Measurements from ENCODE around the gene GFAP. TPM values are rescaled to one million over a fixed set of nuclear protein-coding genes. Genes with fewer than 3 reads are reported as not detected.

Gene GFAP
- total RNA-seq, 3 donors from 2014 or later (not counting 1 experiment from before 2014, with no cell fraction given): not detected

GRCh38 chr17:44906763-44907728 is 8.3 kb downstream of the GFAP start:
- Histone ChIP-seq H3K4me1 (ENCODE audit: control insufficient read depth, insufficient read depth, low read length) (peaks cover 11% of the 10 kb centered on the region), H3K4me3 (ENCODE audit: low read length) (no peak overlapping the region), H3K36me3 (ENCODE audit: control insufficient read depth, insufficient read depth, low read length) (no peaks in the 10 kb centered on the region), H3K27me3 (ENCODE audit: control insufficient read depth, insufficient read depth, low read length) (peaks cover 10% of the 10 kb centered on the region), H3K27ac (ENCODE audit: low read length) (no peak overlapping the region), H3K9me3 (ENCODE audit: control insufficient read depth, insufficient read depth, low read length) (no peaks in the 10 kb centered on the region)
- no peak overlapping the region for H3K27ac Mint-ChIP-seq
- no peaks in the 10 kb centered on the region for H3K36me3 Mint-ChIP-seq
- no peak for ATAC-seq
- H3K4me3 Mint-ChIP-seq: no peak overlapping the region
- no peak for DNase-seq
- peaks cover 1 to 9% of the 10 kb centered on the region in 2 donors for H3K27me3 Mint-ChIP-seq (ENCODE audit: low read depth in 2 of 2)
- H3K4me1 Mint-ChIP-seq: peaks cover 0 to 6% of the 10 kb centered on the region in 2 donors
- H3K9me3 Mint-ChIP-seq: no peaks in the 10 kb centered on the region
- intact Hi-C loops (cut with micrococcal nuclease): no loop called here
- no peak for TF ChIP-seq CTCF (IDR thresholded peaks at IDR 0.05)
- WGBS (ENCODE audit: insufficient coverage): 81% methylated on average over 17 of the region's 18 CpGs

- H3K36me3 ChIP-seq (ENCODE audit: control insufficient read depth, insufficient read depth, low read length): no peaks in the 10 kb centered on the region
- WGBS (ENCODE audit: insufficient coverage): 82% methylated on average over 10 of the region's 10 CpGs
- no peak for TF ChIP-seq CTCF (IDR thresholded peaks at IDR 0.05)
- ATAC-seq: no peak
- Mint-ChIP-seq H3K4me1 (peaks cover 0 to 6% of the 10 kb centered on the region in 2 donors), H3K4me3 (no peak overlapping the region), H3K9me3 (no peaks in the 10 kb centered on the region), H3K27me3 (ENCODE audit: low read depth in 2 of 2) (peaks cover 10 to 12% of the 10 kb centered on the region in 2 donors), H3K36me3 (no peaks in the 10 kb centered on the region), H3K27ac (no peak overlapping the region)
- H3K27me3 ChIP-seq (ENCODE audit: control insufficient read depth, insufficient read depth, low read length): peaks cover 2% of the 10 kb centered on the region
- H3K27ac ChIP-seq (ENCODE audit: low read length): no peak overlapping the region
- peaks cover 3% of the 10 kb centered on the region for H3K4me1 ChIP-seq (ENCODE audit: control insufficient read depth, insufficient read depth, low read length)
- DNase-seq: no peak
- no peaks in the 10 kb centered on the region for H3K9me3 ChIP-seq (ENCODE audit: control insufficient read depth, insufficient read depth, low read length)
- intact Hi-C loops (cut with micrococcal nuclease): no loop called here
- no peak overlapping the region for H3K4me3 ChIP-seq (ENCODE audit: low read length)
Measured at GRCh38 chr17:44906010-44906646, 9.2 kb downstream of the GFAP start.

- Histone ChIP-seq H3K36me3 (ENCODE audit: control insufficient read depth, insufficient read depth, low read length) (no peaks in the 10 kb centered on the region), H3K27ac (ENCODE audit: low read length) (no peak overlapping the region), H3K4me1 (ENCODE audit: control insufficient read depth, insufficient read depth, low read length) (no peaks in the 10 kb centered on the region), H3K4me3 (ENCODE audit: low read length) (no peak overlapping the region), H3K9me3 (ENCODE audit: control insufficient read depth, insufficient read depth, low read length) (no peaks in the 10 kb centered on the region), H3K27me3 (ENCODE audit: control insufficient read depth, insufficient read depth, low read length) (no peaks in the 10 kb centered on the region)
- intact Hi-C loops (cut with micrococcal nuclease): no loop called here
- Mint-ChIP-seq H3K4me1 (peaks cover 0 to 1% of the 10 kb centered on the region in 2 donors), H3K36me3 (no peaks in the 10 kb centered on the region), H3K27me3 (ENCODE audit: low read depth in 2 of 2) (peaks cover 6 to 11% of the 10 kb centered on the region in 2 donors), H3K27ac (no peak overlapping the region), H3K9me3 (no peaks in the 10 kb centered on the region), H3K4me3 (no peak overlapping the region)
- TF ChIP-seq CTCF (IDR thresholded peaks at IDR 0.05): no peak
- DNase-seq (no peak), ATAC-seq (no peak)
- WGBS (ENCODE audit: insufficient coverage): 86% methylated on average over 9 of the region's 9 CpGs
Measured at GRCh38 chr17:44905006-44906000, 10.0 kb downstream of the GFAP start.
